ENCODE data around the gene AP1G2. TPM values are rescaled to one million over a fixed set of nuclear protein-coding genes. Genes with fewer than 3 reads are reported as not detected.

The AP1G2 gene
- total RNA-seq, 1 experiment from 2014 or later: 155 TPM

- no peak overlapping the region for H3K27ac ChIP-seq (ENCODE audit: low read depth, low read length)
- no peaks in the 10 kb centered on the region for H4K20me1 ChIP-seq (ENCODE audit: insufficient read depth)
- ChIA-PET POLR2A (no interaction called here), RAD21 (ENCODE audit: low non-redundant PET in 1 of 2, low total read pairs in 2 of 2, uncharacterized antibody in 2 of 2, unreplicated experiment in 2 of 2) (no interaction called here), CTCF (interaction anchor here (1.7 kb wide), 1 partner anchor 12 kb away, joined by 8 read pairs; no protein-coding TSS in a partner anchor)
- no peak overlapping the region for H2AFZ ChIP-seq (ENCODE audit: low read depth, low read length, poor library complexity, severe bottlenecking)
- no peaks in the 10 kb centered on the region for H3K9me3 ChIP-seq (ENCODE audit: control insufficient read depth in 1 of 2, insufficient read depth in 1 of 2, low read depth in 1 of 2, low read length in 2 of 2)
- H3K36me3 ChIP-seq (ENCODE audit: control insufficient read depth in 1 of 2, insufficient read depth in 2 of 2, low read length in 2 of 2): no peaks in the 10 kb centered on the region
- no peaks in the 10 kb centered on the region for H3K27me3 ChIP-seq (ENCODE audit: insufficient read depth, low read length)
- H3K9me2 ChIP-seq (ENCODE audit: insufficient read depth): no peaks in the 10 kb centered on the region
- TF ChIP-seq CBX3 (IDR thresholded peaks at IDR 0.05; ENCODE audit: low read depth) (no peak), FOSL1 (IDR thresholded peaks at IDR 0.05; ENCODE audit: low read depth) (no peak), JUND (IDR thresholded peaks at IDR 0.05) (no peak), SIN3A (IDR thresholded peaks at IDR 0.05; ENCODE audit: low read depth) (no peak), SP1 (IDR thresholded peaks at IDR 0.05; ENCODE audit: low read depth) (no peak), CEBPB (IDR thresholded peaks at IDR 0.05; ENCODE audit: low read depth) (no peak), YY1 (IDR thresholded peaks at IDR 0.05; ENCODE audit: extremely low read depth, insufficient replicate concordance, low read depth, low read length) (no peak), POLR2AphosphoS5 (IDR thresholded peaks at IDR 0.05; ENCODE audit: low read depth, low read length) (no peak), EZH2phosphoT487 (IDR thresholded peaks at IDR 0.05; ENCODE audit: borderline replicate concordance) (no peak)
- TF ChIP-seq, protein P1, sequence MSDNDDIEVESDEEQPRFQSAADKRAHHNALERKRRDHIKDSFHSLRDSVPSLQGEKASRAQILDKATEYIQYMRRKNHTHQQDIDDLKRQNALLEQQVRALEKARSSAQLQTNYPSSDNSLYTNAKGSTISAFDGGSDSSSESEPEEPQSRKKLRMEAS (IDR thresholded peaks at IDR 0.05): no peak
- no TSS peak for BruUV-seq (replicated peaks)
- no peak overlapping the region for H3K9ac ChIP-seq (ENCODE audit: low read length)
- ATAC-seq: no peak
- no peak for DNase-seq (ENCODE audit: low read depth, low spot score)
- no peak overlapping the region for H3K4me2 ChIP-seq (ENCODE audit: low read length)
- H3K4me1 ChIP-seq (ENCODE audit: control insufficient read depth in 1 of 2, insufficient read depth in 2 of 2, low read length in 2 of 2): peaks cover 0 to 6% of the 10 kb centered on the region in 2 experiments; a peak in 1 of 4 replicates
- H3K4me3 ChIP-seq (replicated peaks in 1 of 2; ENCODE audit: low read depth in 1 of 2, low read length in 2 of 2): no peak overlapping the region
- intact Hi-C loops (cut with micrococcal nuclease): no loop called here
- H3K79me2 ChIP-seq (ENCODE audit: insufficient read depth, low read length): no peaks in the 10 kb centered on the region
Measured at GRCh38 chr14:23600806-23601205, 33.2 kb upstream of the AP1G2 start.

GRCh38 chr14:23600322-23600707 lies 32.7 kb upstream of the AP1G2 start:
- H3K79me2 ChIP-seq (ENCODE audit: insufficient read depth, low read length): no peaks in the 10 kb centered on the region
- BruUV-seq (replicated peaks): no TSS peak
- RAD21 ChIA-PET (ENCODE audit: low non-redundant PET in 1 of 2, low total read pairs in 2 of 2, uncharacterized antibody in 2 of 2, unreplicated experiment in 2 of 2): no interaction called here
- intact Hi-C loops (cut with micrococcal nuclease): no loop called here
- H2AFZ ChIP-seq (ENCODE audit: low read depth, low read length, poor library complexity, severe bottlenecking): no peak overlapping the region
- H3K27ac ChIP-seq (ENCODE audit: low read depth, low read length): no peak overlapping the region
- no peaks in the 10 kb centered on the region for H4K20me1 ChIP-seq (ENCODE audit: insufficient read depth)
- H3K4me1 ChIP-seq (ENCODE audit: control insufficient read depth in 1 of 2, insufficient read depth in 2 of 2, low read length in 2 of 2): peaks cover 0 to 6% of the 10 kb centered on the region in 2 experiments; a peak in 1 of 4 replicates
- H3K4me2 ChIP-seq (ENCODE audit: low read length): no peak overlapping the region
- DNase-seq (ENCODE audit: low read depth, low spot score) (no peak), ATAC-seq (no peak)
- H3K9ac ChIP-seq (ENCODE audit: low read length): no peak overlapping the region
- CTCF ChIA-PET: interaction anchor here (1.7 kb wide), 1 partner anchor 11 kb away, joined by 8 read pairs; no protein-coding TSS in a partner anchor
- no peaks in the 10 kb centered on the region for H3K9me2 ChIP-seq (ENCODE audit: insufficient read depth)
- H3K4me3 ChIP-seq (replicated peaks in 1 of 2; ENCODE audit: low read depth in 1 of 2, low read length in 2 of 2): no peak overlapping the region
- H3K36me3 ChIP-seq (ENCODE audit: control insufficient read depth in 1 of 2, insufficient read depth in 2 of 2, low read length in 2 of 2): no peaks in the 10 kb centered on the region
- no peaks in the 10 kb centered on the region for H3K27me3 ChIP-seq (ENCODE audit: insufficient read depth, low read length)
- POLR2A ChIA-PET: no interaction called here
- no peaks in the 10 kb centered on the region for H3K9me3 ChIP-seq (ENCODE audit: control insufficient read depth in 1 of 2, insufficient read depth in 1 of 2, low read depth in 1 of 2, low read length in 2 of 2)
- TF ChIP-seq SP1 (IDR thresholded peaks at IDR 0.05; ENCODE audit: low read depth): no peak
- TF ChIP-seq, protein P2, sequence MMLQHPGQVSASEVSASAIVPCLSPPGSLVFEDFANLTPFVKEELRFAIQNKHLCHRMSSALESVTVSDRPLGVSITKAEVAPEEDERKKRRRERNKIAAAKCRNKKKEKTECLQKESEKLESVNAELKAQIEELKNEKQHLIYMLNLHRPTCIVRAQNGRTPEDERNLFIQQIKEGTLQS (IDR thresholded peaks at IDR 0.05): no peak
- no peak for TF ChIP-seq CBX3 (IDR thresholded peaks at IDR 0.05; ENCODE audit: low read depth)
- TF ChIP-seq TCF7L2 (IDR thresholded peaks at IDR 0.05; ENCODE audit: borderline replicate concordance, extremely low read depth, insufficient read depth, insufficient read length): no peak
- no peak for TF ChIP-seq RAD21 (IDR thresholded peaks at IDR 0.05; ENCODE audit: low read depth)
- TF ChIP-seq SIN3A (IDR thresholded peaks at IDR 0.05; ENCODE audit: low read depth): no peak
- no peak for TF ChIP-seq POLR2AphosphoS5 (IDR thresholded peaks at IDR 0.05; ENCODE audit: low read depth, low read length)
- no peak for TF ChIP-seq EZH2phosphoT487 (IDR thresholded peaks at IDR 0.05; ENCODE audit: borderline replicate concordance)
- TF ChIP-seq, protein P3, sequence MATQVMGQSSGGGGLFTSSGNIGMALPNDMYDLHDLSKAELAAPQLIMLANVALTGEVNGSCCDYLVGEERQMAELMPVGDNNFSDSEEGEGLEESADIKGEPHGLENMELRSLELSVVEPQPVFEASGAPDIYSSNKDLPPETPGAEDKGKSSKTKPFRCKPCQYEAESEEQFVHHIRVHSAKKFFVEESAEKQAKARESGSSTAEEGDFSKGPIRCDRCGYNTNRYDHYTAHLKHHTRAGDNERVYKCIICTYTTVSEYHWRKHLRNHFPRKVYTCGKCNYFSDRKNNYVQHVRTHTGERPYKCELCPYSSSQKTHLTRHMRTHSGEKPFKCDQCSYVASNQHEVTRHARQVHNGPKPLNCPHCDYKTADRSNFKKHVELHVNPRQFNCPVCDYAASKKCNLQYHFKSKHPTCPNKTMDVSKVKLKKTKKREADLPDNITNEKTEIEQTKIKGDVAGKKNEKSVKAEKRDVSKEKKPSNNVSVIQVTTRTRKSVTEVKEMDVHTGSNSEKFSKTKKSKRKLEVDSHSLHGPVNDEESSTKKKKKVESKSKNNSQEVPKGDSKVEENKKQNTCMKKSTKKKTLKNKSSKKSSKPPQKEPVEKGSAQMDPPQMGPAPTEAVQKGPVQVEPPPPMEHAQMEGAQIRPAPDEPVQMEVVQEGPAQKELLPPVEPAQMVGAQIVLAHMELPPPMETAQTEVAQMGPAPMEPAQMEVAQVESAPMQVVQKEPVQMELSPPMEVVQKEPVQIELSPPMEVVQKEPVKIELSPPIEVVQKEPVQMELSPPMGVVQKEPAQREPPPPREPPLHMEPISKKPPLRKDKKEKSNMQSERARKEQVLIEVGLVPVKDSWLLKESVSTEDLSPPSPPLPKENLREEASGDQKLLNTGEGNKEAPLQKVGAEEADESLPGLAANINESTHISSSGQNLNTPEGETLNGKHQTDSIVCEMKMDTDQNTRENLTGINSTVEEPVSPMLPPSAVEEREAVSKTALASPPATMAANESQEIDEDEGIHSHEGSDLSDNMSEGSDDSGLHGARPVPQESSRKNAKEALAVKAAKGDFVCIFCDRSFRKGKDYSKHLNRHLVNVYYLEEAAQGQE (IDR thresholded peaks at IDR 0.05; ENCODE audit: low read depth): no peak
- no peak for TF ChIP-seq ELF1 (IDR thresholded peaks at IDR 0.05; ENCODE audit: borderline replicate concordance, low read depth)
- TF ChIP-seq, protein P1 (IDR thresholded peaks at IDR 0.05): no peak
- TF ChIP-seq CEBPB (IDR thresholded peaks at IDR 0.05; ENCODE audit: low read depth): no peak
